ENCODE results near the gene CDH22.

The CDH22 gene

DNA sequence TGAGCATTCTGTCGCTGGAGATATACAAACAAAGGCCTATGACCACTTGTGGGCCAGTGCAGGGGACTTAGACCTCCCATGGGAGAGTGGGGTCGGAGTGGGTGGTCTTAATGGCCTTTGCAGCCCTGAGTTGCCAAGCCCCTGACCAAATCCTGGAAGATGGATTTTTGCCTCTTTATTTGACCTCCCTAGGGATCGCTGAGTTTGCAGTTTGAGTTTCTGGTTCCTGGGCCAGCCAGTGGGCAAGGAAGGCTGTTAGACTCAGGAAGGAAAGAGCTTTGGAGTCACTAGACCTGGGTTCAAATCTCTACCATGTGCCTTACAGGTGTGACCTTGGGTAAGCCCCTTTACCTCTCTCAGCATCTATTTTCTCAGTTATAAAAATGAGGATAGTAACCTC is 96.0 kb downstream of the CDH22 start:
- no peak for DNase-seq

DNA sequence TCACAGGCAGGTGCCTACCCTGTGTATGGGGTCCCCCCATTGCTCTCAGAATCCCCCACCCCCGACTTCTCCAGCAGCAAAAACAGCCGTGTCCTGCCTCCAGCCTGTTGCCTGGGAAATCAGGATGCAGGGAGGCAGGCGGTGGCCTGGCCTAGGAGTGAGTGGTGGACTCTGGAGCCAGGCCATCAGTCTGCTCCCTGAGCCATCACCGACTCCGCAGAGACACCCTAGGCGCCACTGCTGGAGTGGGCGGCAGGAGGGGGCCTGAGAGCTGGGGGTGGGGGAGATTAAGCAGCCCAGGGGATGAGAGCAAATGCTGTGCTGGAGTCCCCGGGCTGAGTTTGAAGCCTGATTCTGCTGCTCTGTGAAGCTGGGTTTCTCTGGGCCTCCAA is 97.0 kb downstream of the CDH22 start:
- no peak for DNase-seq

DNA sequence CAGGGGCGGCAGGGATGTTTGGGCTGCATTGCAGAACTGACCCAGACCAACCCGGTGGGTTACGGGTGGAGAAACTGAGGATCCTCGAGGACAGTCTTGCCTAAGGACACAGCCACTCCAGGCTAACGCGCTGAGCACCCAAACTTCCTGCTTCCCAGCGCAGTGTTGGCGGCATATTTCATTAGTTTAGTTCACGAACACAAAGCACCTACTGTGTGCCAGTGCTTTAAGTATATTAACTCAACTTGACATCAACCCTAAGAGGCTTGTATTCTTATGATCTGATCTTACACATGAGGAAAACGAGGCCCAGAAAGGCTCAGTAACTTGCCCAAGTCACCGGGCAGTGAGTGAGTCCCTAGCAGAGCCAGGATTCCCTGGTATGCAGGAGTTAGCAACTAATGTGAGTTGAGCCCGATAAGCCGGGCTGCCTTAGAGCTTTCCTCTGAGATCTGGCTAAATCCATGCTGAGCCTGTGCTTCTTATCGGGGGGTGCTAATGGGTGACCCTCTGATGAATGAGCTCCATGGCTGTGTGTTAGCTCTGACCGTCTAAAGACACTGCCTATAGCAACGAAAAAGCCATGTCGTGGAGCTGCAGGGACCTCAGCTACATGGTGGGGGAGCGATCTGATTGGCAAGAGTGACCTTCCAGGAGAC is 97.5 kb downstream of the CDH22 start:
- DNase-seq = no peak

GRCh38 chr20:46209930-46210671 is 98.2 kb downstream of the CDH22 start:
- DNase-seq = no peak

DNA sequence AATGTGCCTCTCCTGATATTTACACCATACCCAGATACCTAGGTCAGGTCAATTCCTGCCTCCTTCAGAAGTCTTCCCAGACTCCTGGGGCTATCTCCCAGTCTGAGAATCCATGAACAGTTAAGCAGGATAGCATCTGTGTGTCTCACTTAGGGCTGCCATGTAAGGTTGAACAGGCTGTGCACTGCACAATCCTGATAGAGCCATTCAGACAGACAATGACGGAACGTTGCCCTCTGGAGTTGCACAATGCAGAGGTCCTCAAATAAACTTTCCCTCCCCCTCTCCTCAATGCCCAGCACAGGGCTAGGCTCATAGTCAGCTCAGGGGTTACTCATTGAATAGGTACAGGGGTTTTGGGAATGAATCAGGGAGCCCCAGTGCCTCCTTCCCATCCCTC is 100.5 kb downstream of the CDH22 start:
- no peak for DNase-seq

GRCh38 chr20:46206992-46207549 is 101.2 kb downstream of the CDH22 start:
- no peak for DNase-seq

- DNase-seq = peak; percentile 61
These were observed 102.3 kb downstream of the CDH22 start for GRCh38 chr20:46206025-46206424.

GRCh38 chr20:46205349-46205748 is 102.9 kb downstream of the CDH22 start:
- DNase-seq = no peak

DNA sequence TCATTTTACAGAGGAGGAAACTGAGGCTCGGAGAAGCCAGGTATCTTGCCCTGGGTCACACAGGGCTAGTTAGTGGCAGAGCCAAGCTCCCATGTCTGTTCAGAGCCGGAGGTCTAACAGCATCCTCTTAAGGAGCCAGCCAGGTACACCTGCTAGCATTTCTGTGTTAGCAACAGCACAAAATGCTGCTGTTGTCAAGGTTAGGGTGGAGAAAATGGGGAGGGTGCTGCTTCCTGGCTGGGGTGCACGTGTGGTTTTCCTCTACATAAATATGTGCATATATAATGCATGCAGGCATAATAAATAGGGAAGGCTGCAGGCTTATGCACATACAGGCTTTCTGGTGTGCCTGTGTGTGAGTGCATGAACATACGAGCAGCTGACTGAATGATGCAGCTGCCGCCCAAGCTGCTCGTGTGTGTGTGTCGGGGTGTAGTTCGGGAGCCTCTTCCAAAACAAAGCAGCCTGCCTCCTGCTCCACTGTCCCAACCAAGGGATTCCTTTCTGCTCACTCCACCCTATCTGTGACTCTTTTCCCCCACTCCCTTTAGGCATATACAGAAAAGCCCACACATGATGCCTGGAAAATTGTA is 103.6 kb downstream of the CDH22 start:
- no peak for DNase-seq

- no peak for DNase-seq
These were observed 104.8 kb downstream of the CDH22 start for GRCh38 chr20:46203510-46203837.

DNA sequence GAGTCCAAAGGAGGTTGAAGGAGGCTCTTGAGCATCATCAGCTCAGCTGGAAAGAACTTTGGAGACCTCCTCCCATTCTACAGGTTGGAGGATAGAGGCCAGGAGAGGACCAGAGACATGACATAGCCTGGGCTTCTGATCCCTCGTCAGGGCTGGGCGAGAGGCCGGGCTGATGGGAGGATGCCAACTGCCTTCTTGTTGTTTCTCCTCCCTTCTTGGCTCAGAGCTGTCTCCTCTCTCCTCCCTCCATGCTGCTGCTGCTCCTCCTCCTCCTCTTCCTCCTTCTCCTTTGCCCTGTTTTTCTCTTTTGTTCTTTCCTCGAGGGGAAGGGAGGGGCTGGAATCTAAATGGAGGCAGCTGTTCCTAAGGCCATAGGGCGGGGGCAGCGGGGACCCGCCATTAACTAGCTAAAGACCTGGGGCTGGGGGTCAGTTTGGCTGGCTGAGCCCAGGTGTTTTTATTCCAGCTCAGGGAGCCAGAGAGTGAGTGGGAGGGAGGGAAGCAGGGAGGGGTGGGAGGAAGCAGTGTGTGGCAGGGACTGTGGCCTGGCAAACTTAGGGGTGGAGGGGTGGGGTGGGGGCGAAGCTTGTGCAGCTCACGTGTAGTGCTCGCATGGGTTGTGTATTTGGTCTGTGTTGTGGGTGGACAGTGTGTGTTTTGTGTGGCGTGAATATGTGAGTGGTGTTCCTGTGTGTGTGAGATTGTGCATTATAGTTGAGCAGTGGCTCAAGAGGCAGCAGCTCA is 105.4 kb downstream of the CDH22 start:
- DNase-seq = no peak

GRCh38 chr20:46200582-46201570 is 107.4 kb downstream of the CDH22 start:
- DNase-seq = no peak

- DNase-seq = peak; percentile 43
These were observed 109.1 kb downstream of the CDH22 start for GRCh38 chr20:46199198-46199597.

GRCh38 chr20:46196990-46197389 is 111.3 kb downstream of the CDH22 start:
- DNase-seq = no peak

DNA sequence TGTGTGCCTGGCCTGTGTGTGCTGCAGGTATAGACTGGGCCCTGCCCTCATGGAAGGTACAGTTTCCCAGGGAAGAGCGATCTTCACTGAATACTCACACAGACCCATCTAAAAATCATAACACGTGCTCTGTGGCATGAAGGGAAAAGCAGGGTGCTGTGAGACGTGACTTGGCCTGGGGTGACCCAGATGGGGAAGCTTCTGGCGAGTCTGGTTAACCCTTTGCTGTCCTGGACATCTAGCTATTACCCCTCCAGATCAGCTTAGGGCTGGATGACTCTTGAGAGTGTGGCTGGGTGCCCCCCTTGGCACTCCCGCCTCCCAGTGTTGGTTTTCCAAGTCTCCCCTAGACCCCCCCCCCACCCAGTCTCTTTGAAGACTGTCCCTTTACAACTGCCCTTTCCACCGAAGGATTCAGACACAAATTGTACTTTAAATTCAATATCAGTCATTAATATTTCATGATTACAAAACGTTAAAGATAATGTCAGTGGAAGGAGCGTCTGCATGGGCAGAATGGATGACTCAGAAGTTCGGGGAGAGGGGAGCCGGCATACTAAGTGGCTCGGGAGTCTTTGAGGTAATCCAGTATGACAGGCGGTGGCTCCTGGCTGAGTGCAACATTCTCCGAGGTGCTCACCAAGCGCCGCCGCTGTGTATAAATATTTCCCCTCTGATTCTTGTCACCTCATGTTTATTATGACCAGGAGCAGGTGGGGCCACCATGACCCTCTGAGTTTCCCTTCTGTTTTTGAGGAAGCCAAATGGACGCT is 112.8 kb downstream of the CDH22 start:
- no peak for DNase-seq

DNA sequence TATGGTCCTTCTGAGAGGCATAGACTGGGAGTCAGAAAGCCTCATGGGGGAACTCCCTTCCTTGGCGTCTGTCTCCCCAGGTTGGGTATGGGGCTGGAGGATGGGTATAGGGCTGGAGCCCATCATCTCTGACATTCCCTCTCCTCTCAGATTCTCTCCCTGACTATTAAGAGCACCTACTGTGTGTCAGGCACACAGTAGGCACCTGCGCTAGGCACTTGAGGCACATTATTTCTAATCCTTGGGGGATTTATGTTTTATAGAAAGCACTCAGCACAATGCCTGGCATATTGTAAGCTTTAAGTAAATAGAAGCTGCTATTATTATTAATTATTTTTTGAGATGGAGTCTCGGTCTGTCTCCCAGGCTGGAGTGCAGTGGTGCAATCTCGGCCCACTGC is 113.9 kb downstream of the CDH22 start:
- no peak for DNase-seq

- DNase-seq = no peak
These were observed 115.8 kb downstream of the CDH22 start for GRCh38 chr20:46192376-46192944.

- no peak for DNase-seq
These were observed 116.7 kb downstream of the CDH22 start for GRCh38 chr20:46191611-46192010.

- DNase-seq = no peak
These were observed 117.1 kb downstream of the CDH22 start for GRCh38 chr20:46191168-46191540.

- DNase-seq = no peak
These were observed 117.7 kb downstream of the CDH22 start for GRCh38 chr20:46190478-46191167.

Data from hematopoietic multipotent progenitor cell treated with erythropoietin and hydrocortisone succinate and interleukin-3 and kit ligand, for 6 days (in vitro differentiated cells).